T-helper 2 cell treated with Interferon-gamma antibody and Interleukin-4, amounts not matched to agents 5 μg/mL and 100 μg/mL, for 36 hours (primary cell): ENCODE data around the gene AHRR.
A peak's percentile ranks its signal among the peaks of the same experiment; 100 is the strongest.

Experiments
- DNase-seq: peaks from one replicate; pipeline ENCODE4 v3.0.0; 2021; ENCODE audit warnings: low spot score
- H3K27ac Mint-ChIP-seq: one replicate; pipeline ENCODE4 v1.8.0; 2021; ENCODE audit warnings: mild to moderate bottlenecking, mixed read lengths
- H3K27me3 Mint-ChIP-seq: one replicate; pipeline ENCODE4 v1.8.0; 2021; ENCODE audit warnings: low read depth, mixed read lengths
- H3K36me3 Mint-ChIP-seq: one replicate; pipeline ENCODE4 v1.8.0; 2021; ENCODE audit warnings: low read depth, mixed read lengths
- H3K4me1 Mint-ChIP-seq: one replicate; pipeline ENCODE4 v1.8.0; 2021; ENCODE audit warnings: low read depth, mixed read lengths
- H3K4me3 Mint-ChIP-seq: one replicate; pipeline ENCODE4 v1.8.0; 2022; ENCODE audit warnings: mild to moderate bottlenecking, moderate library complexity, mixed read lengths
- H3K9me3 Mint-ChIP-seq: one replicate; pipeline ENCODE4 v1.8.0; 2021; ENCODE audit warnings: mixed read lengths

The AHRR gene

GRCh38 chr5:352639-353611 lies 31.4 kb downstream of the AHRR start:
- Mint-ChIP-seq H3K36me3 (peaks cover 41% of the 10 kb centered on the region), H3K4me1 (peaks cover 20% of the 10 kb centered on the region), H3K9me3 (no peaks in the 10 kb centered on the region), H3K27me3 (no peaks in the 10 kb centered on the region), H3K4me3 (no peak overlapping the region), H3K27ac (no peak overlapping the region)
- DNase-seq, result peak; percentile 2

- H3K36me3 Mint-ChIP-seq, result peaks cover 34% of the 10 kb centered on the region
- no peak overlapping the region for H3K27ac Mint-ChIP-seq
- no peaks in the 10 kb centered on the region for H3K27me3 Mint-ChIP-seq
- H3K4me3 Mint-ChIP-seq, result no peak overlapping the region
- no peaks in the 10 kb centered on the region for H3K9me3 Mint-ChIP-seq
- H3K4me1 Mint-ChIP-seq, result peaks cover 15% of the 10 kb centered on the region
- peak; percentile 3 for DNase-seq
Observed at GRCh38 chr5:353612-354580, 32.4 kb downstream of the AHRR start.

GRCh38 chr5:354581-355378 lies 33.3 kb downstream of the AHRR start:
- DNase-seq, result no peak
- no peaks in the 10 kb centered on the region for H3K9me3 Mint-ChIP-seq
- H3K36me3 Mint-ChIP-seq, result peaks cover 36% of the 10 kb centered on the region
- peaks cover 12% of the 10 kb centered on the region for H3K4me1 Mint-ChIP-seq
- H3K27me3 Mint-ChIP-seq, result no peaks in the 10 kb centered on the region
- no peak overlapping the region for H3K27ac Mint-ChIP-seq
- H3K4me3 Mint-ChIP-seq, result no peak overlapping the region

- no peaks in the 10 kb centered on the region for H3K9me3 Mint-ChIP-seq
- no peak for DNase-seq
- no peaks in the 10 kb centered on the region for H3K27me3 Mint-ChIP-seq
- no peak overlapping the region for H3K4me3 Mint-ChIP-seq
- H3K36me3 Mint-ChIP-seq, result peaks cover 36% of the 10 kb centered on the region
- peaks cover 8% of the 10 kb centered on the region for H3K4me1 Mint-ChIP-seq
- H3K27ac Mint-ChIP-seq, result no peak overlapping the region
Observed at GRCh38 chr5:355379-355935, 33.9 kb downstream of the AHRR start.

- Mint-ChIP-seq H3K4me1 (peaks cover 6% of the 10 kb centered on the region), H3K9me3 (no peaks in the 10 kb centered on the region), H3K36me3 (peaks cover 34% of the 10 kb centered on the region), H3K27me3 (no peaks in the 10 kb centered on the region), H3K27ac (peak overlapping the region; percentile 42), H3K4me3 (no peak overlapping the region)
- no peak for DNase-seq
Observed at GRCh38 chr5:355958-356357, 34.4 kb downstream of the AHRR start.

GRCh38 chr5:359301-359897 lies 37.9 kb downstream of the AHRR start:
- Mint-ChIP-seq H3K9me3 (peaks cover 9% of the 10 kb centered on the region), H3K4me1 (peaks cover 3% of the 10 kb centered on the region), H3K27me3 (no peaks in the 10 kb centered on the region), H3K27ac (no peak overlapping the region), H3K4me3 (no peak overlapping the region), H3K36me3 (peaks cover 50% of the 10 kb centered on the region)
- DNase-seq, result peak; percentile 4

- Mint-ChIP-seq H3K27me3 (no peaks in the 10 kb centered on the region), H3K4me3 (no peak overlapping the region), H3K9me3 (peaks cover 18% of the 10 kb centered on the region), H3K4me1 (peaks cover 3% of the 10 kb centered on the region), H3K36me3 (peaks cover 59% of the 10 kb centered on the region), H3K27ac (no peak overlapping the region)
- peak; percentile 2 for DNase-seq
Observed at GRCh38 chr5:360257-361027, 38.9 kb downstream of the AHRR start.

- peaks cover 64% of the 10 kb centered on the region for H3K36me3 Mint-ChIP-seq
Observed at GRCh38 chr5:362189-362588, 40.7 kb downstream of the AHRR start.

GRCh38 chr5:362978-363765 lies 41.7 kb downstream of the AHRR start:
- H3K27me3 Mint-ChIP-seq, result no peaks in the 10 kb centered on the region
- peaks cover 69% of the 10 kb centered on the region for H3K36me3 Mint-ChIP-seq
- no peak for DNase-seq
- peaks cover 20% of the 10 kb centered on the region for H3K9me3 Mint-ChIP-seq
- H3K4me3 Mint-ChIP-seq, result no peak overlapping the region
- H3K4me1 Mint-ChIP-seq, result peaks cover 11% of the 10 kb centered on the region
- H3K27ac Mint-ChIP-seq, result no peak overlapping the region

More at GRCh38 chr5:362189-362588, 40.7 kb downstream of the AHRR start:
- H3K9me3 Mint-ChIP-seq, result peaks cover 20% of the 10 kb centered on the region
- no peak for DNase-seq
- H3K27ac Mint-ChIP-seq, result no peak overlapping the region
- H3K4me3 Mint-ChIP-seq, result no peak overlapping the region
- H3K27me3 Mint-ChIP-seq, result no peaks in the 10 kb centered on the region
- H3K4me1 Mint-ChIP-seq, result peaks cover 7% of the 10 kb centered on the region

GRCh38 chr5:364497-364896 lies 43.0 kb downstream of the AHRR start:
- no peaks in the 10 kb centered on the region for H3K27me3 Mint-ChIP-seq
- H3K27ac Mint-ChIP-seq, result no peak overlapping the region
- no peak overlapping the region for H3K4me3 Mint-ChIP-seq
- peaks cover 75% of the 10 kb centered on the region for H3K36me3 Mint-ChIP-seq
- DNase-seq, result no peak
- peaks cover 20% of the 10 kb centered on the region for H3K9me3 Mint-ChIP-seq
- H3K4me1 Mint-ChIP-seq, result peaks cover 25% of the 10 kb centered on the region

- Mint-ChIP-seq H3K36me3 (peaks cover 67% of the 10 kb centered on the region), H3K27me3 (no peaks in the 10 kb centered on the region), H3K4me1 (peaks cover 43% of the 10 kb centered on the region), H3K9me3 (peaks cover 20% of the 10 kb centered on the region), H3K27ac (peak overlapping the region; percentile 66), H3K4me3 (no peak overlapping the region)
- peak; percentile 2 for DNase-seq
Observed at GRCh38 chr5:366541-367357, 45.2 kb downstream of the AHRR start.
